Stimulated activated CD4-positive, alpha-beta T cell treated with anti-CD3 and anti-CD28 coated beads, Interleukin-15, amount 100 ng/mL, for 48 hours (primary cell): ENCODE results near the gene ANAPC5.
"Not testable (repeated sequence)": the region's sequence is repeated elsewhere in the genome, so short reads cannot be mapped to it uniquely, and the experiment has no call there.

Experiments used
- DNase-seq, 2 donors: peaks; one replicate each; pipeline ENCODE4 v3.0.0-alpha.2; 2020; ENCODE audit warnings: low read depth in 2 of 2

ANAPC5 gene

GRCh38 chr12:121351820-121352681, at the start of gene ANAPC5:
Gene ANAPC5, minus strand, starts transcription at chr12:121352411. Its CDS starts 71 bp downstream, at chr12:121352340.
- DNase-seq = peak; percentile 85 to 91

GRCh38 chr12:121400332-121401139, 48.3 kb upstream of the ANAPC5 start:
- peak; percentile 47 to 53 for DNase-seq

DNA sequence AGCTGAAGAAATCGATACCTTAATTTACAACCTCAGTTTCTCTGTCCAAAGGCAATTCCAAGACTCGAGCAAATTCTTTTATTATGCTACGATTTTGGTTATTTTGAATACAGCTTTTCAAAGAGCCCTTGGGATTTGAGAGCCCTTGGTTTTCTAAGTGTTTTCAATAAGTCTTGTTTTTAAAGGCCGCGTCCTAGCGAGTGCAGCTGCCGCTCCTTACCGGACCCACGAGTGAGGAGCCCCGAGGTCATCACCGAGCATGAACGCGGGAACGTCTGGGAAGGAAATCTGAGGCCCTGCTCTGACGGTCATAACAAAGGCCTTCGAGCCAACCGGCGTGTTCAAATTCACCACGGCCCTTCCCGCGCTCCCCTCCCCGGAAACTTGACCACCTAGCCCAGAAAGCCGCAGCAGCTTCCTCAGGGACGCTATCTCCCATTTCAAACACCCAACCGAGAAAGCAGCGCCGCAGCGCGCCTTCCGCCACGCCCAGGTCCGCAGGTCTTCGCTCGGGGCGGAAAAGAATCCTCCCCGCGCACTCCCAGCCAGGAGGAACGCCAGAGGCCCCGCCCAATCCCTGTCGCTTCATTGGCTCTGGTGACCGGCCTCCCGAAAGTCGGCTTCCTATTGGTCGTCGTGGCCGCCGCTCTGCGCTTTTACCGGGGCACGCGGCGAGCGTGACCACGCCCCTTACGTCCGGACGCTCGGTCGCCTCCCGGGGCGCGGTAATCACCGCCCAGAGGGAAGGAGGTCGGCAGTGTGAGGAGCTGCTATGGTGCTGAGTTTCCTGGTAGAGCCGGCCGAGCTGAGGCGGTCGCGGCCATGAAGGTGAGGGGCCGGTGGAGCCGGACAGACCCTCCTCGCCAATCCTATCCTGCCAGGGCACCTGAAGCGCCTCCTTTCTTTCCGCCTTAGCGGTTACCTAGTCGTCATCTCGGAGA, 47.5 kb upstream of the ANAPC5 start, which contains the start of gene RNF34:
Gene RNF34, plus strand, starts transcription at position 728 of the 941 bp plus-strand sequence. Its CDS starts 95 bp downstream, at position 823.
- DNase-seq = peak; percentile 98 to 99

DNA sequence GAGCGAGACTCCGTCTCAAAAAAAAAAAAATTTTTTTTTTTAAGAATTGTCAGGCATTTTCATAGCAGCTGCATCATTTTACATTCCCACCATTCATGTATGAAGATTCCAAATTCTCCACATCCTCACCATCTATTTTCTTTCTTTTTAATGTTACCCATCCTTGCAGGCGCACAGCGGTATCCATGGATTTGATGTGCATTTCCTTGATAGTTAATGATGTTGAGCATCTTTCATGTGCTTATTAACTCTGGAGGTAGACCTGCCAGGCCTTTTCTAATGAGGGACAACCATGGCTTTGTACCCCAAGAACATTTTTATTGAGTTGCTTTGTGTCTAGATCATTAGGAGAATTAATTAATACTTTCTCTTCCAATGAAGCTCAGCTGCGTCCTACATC, 46.1 kb upstream of the ANAPC5 start:
- no peak for DNase-seq

- no peak for DNase-seq
Observed at GRCh38 chr12:121397521-121397920, 45.3 kb upstream of the ANAPC5 start.

- DNase-seq = no peak
Observed at GRCh38 chr12:121392325-121392716, 40.1 kb upstream of the ANAPC5 start.

GRCh38 chr12:121391619-121392324, 39.6 kb upstream of the ANAPC5 start:
- DNase-seq = peak in 1 of 2 donors; percentile 19

DNA sequence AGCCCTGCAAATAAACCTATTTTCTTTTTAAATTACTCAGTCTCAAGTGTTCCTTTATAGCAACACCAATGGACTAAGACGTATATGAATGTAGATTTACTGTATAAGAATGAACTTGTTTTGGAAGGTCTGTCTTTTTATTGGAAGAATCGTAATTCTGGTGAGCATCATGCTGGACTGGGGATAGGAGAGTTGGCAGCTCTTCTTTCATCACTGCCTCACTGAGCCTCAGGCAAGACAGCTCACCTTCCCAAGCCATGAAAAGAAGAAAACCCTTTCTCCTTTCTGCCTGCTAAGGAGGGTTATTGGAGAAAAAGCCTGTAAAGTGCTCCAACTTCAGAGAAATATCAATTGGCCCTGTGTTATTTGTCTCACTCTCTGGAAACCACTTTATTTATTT, 38.6 kb upstream of the ANAPC5 start:
- DNase-seq = no peak

GRCh38 chr12:121388421-121388981, 36.3 kb upstream of the ANAPC5 start:
- no peak for DNase-seq

GRCh38 chr12:121384891-121385290, 32.7 kb upstream of the ANAPC5 start:
- not testable (repeated sequence) for DNase-seq

DNA sequence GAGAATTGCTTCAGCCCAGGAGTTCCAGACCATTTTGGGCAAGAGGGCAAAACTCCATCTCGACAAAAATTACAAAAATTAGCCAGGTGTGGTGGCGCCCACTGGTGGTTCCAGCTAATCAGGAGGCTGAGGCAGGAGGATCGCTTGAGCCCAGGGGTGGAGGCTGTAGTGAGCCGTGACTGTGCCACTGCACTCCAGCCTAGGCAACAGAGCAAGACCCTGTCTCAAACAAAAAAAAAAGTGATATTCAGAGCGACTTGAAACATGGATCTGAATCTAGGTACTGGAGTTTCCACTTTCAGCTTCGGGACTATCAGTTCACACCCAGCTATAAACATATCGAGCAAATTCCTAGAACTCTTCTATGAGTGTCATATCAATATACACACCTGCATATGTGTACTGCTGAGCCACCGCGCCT, 31.4 kb upstream of the ANAPC5 start:
- DNase-seq = no peak

GRCh38 chr12:121379945-121380344, 27.7 kb upstream of the ANAPC5 start:
- DNase-seq = no peak

DNA sequence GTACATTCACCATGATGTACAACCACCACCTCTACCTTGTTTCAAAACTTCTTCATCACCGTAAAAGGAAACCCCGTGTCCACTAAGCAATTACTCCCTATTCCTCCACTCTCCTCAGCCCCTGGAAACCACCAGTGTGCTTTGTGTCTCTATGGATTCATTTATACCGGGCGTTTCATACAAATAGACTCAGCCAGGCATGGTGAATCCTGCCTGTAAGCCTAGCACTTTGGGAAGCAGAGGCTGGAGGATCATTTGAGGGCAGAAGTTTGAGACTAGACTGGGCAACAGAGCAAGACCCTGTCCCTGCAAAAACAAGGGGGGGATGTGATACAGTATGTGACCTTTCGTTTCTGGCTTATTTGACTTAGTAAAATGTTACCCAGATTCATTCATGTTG, 26.5 kb upstream of the ANAPC5 start:
- no peak for DNase-seq

DNA sequence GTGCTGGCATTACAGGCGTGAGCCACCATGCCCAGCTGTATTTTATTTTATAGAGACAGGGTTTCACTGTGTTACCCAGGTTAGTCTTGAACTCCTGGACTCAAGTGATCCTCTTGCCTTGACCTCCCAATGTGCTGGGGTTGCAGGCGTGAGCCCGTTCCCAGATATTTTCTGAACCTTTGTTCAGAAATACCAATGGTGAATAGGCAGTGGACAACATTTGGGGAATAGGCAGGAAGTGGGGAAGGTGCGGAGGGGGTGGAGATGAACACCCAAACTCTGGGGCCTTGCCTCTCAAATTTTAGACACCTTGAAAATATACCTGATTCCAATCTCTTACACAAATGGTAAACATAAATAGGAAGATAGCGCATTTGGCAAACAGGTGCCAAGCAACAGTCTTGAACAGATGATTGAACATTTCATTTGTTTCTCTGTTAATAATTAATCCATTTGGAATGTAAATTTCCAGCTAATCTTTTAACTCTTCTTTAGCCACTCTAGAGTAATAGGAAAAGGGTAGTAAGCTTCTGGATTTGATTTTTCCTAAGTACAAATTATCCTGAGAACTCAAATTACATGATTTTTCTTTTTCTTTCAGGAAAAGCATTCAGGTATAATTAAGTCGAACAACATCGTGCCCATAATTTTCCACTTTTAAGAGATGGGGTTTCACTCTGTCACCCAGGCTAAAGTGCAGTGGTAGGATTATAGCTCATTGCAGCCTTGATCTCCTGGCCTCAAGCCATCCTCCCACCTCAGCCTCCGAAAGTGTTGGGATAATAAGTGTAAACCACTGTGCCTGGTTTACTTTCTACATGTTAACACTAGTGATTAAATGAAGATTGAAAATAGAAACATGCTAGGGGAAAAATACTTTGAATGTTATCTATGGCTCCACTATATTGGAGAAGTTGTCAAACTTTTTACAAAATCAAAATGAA, 24.8 kb upstream of the ANAPC5 start:
- no peak for DNase-seq

DNA sequence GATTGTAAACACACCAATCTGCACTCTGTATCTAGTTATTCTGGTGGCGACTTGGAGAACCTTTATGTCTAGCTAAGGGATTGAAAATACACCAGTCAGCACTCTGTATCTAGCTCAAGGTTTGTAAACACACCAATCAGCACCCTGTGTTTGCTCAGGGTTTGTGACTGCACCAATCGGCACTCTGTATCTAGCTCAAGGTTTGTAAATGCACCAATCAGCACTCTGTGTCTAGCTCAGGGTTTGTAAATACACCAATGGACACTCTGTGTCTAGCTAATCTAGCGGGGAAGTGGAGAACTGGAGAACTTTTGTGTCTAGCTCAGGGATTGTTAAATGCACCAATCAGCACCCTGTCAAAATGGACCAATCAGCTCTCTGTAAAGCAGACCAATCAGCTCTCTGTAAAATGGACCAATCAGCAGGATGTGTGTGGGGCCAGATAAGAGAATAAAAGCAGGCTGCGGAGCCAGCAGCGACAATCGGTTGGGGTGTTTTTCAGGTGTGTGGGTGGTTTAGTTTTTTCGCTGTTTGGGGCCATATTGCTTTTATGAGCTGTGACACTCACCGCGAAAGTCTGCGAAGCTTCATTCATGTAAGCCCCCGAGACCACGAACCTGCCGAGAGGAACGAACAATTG, 22.9 kb upstream of the ANAPC5 start:
- DNase-seq = not testable (repeated sequence)

DNA sequence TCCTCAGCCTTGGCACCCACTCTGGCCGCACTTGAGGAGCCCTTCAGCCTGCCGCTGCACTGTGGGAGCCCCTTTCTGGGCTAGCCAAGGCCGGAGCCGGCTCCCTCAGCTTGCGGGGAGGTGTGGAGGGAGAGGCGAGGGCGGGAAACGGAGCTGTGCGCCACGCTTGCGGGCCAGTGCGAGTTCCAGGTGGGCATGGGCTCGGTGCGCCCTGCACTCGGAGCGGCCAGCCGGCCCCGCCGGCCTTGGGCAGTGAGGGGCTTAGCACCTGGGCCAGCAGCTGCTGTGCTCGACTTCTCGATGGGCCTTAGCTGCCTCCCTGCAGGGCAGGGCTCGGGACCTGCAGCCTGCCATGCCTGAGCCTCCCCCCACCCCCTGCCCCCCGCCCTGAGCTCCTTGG, 22.1 kb upstream of the ANAPC5 start:
- not testable (repeated sequence) for DNase-seq

GRCh38 chr12:121373755-121374154, 21.5 kb upstream of the ANAPC5 start:
- DNase-seq = no peak

DNA sequence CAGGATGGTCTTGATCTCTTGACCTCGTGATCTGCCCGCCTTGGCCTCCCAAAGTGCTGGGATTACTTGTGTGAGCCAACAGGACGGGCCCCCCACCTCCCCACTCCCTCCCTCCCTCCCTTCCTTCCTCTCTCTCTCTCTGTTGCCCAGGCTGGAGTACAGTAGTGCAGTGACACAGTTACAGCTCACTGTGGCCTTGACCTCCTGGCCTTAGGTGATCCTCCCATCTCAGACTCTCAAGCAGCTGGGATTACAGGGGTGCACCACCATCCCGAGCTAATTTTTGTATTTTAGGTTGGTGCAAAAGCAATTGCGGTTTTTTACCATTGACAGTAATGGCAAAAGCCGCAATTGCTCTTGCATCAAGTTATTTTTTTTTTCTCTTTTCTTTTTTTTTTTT, 19.2 kb upstream of the ANAPC5 start:
- DNase-seq = no peak

DNA sequence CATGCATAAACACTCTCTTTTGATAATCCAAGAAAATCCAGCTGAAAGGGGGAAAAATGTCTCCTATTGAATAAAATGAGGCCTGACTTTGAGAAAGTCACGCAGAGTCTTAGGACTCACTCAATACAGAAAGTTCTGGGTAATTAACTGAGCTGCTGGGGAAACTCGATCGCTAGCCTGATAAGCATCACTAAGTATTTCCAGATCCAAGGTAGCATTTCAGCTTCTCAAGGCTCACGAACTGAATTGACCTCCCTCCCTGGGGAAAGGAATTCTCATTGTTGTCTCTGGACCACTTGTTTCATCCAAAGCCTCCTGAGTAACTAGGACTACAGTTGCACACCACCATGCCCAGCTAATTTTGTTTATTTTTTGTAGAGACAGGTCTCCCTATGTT, 13.8 kb upstream of the ANAPC5 start:
- DNase-seq = no peak
